DMS53 treated with DMSO at 0.1 percent for 48 hours (cell line): ENCODE measurements around the gene BCDIN3D.
"Not testable (repeated sequence)": the region's sequence is repeated elsewhere in the genome, so short reads cannot be mapped to it uniquely, and the experiment has no call there.

ENCODE experiments used
- DNase-seq: peaks from one replicate; lab custom pipeline; 2025; ENCODE audit not compliant: unreplicated experiment; lab: John Stamatoyannopoulos, UW

BCDIN3D gene

GRCh38 chr12:49877066-49877465 lies 34.2 kb upstream of the BCDIN3D start:
- no peak for DNase-seq

GRCh38 chr12:49876070-49876469 lies 33.2 kb upstream of the BCDIN3D start:
- DNase-seq, result no peak

DNA sequence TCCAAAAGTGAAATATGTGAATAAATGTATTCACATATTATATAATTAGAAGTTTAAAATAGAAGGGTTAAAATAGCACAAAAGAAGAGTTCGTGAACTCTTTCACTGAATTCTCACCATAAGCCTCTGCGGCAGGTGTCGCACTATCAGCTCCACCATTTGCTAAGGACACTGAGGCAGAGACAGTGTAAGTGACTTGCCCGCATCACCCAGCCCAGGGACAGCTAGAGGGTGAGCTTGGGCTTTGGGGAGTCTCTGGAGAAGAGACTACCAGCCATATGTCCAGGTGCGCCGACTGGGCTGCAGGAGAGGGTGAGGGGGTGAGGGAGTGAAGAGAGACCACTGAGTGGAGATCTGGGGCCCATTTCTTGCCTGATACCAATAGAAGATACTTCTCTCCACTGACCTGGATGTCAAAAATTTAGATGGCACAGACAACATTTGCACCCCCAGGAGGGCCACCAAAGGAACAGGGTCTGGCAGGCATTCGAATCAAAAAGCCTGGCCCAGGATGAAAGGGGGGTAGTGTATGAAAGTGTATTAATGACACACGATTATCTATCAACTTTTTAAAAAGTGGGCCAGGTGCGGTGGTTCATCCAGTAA lies 32.3 kb upstream of the BCDIN3D start:
- DNase-seq, result no peak

DNA sequence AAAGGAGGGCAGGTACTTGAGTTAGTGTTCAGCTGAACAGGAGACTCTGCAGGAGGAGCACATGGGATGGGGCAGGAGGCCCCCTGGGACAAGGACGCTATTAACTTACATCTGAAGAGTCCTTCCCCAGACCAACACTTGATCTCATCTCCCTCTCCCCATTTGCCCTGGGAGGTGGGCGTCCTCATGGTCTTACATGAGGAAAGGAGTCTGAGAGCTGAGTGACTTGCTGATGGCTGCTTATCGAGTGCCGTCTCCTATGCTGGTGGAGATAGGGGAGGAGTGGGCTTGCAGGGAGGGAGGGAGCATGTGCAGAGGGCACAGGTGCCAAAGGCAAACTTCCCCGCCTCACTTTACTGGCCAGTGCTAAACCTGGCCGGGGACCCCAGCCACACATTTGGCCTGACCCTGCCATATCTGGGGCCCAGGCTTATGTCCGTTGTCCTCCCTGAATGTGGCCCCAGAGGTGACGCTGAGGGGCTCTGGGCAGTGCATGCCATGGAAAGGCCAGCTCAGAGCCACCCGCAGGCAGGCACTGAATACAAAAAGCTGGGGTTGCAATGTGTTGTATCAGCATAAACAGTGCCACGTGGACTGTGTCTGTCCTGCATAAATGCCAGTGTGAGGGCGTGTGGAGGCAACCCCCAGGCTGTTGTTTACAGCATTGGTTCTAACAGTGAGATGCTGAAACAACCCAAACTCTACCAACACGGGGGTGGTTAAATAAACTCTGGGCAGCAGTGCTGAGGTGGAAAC lies 31.4 kb upstream of the BCDIN3D start:
- no peak for DNase-seq

DNA sequence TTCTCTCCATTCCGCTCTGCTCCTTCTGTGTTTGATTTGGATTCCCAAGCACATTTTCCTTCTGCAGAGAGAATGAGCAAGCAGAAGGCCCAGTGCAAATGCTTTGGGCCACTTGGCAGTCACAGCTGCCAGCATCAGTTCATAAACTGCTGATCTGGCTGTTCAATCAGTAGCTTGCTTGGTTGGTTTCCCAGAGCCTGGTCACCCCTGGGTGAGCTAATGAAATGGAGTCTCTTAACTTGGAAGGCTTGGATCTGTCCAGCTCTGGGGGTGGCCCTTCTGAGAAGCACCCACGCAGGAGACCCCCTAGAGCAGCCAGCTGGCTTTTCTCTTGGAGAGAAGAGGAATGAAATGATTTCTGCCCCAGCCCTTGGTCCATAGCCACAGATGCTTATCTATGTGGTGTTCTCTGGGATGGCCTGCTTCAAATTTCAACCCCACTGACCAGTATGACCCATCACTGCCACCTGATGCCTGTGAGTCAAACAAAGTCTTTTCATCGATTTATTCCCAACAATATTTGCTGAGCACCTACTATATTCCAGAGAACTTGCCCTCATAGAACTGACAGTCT lies 30.5 kb upstream of the BCDIN3D start:
- no peak for DNase-seq

DNA sequence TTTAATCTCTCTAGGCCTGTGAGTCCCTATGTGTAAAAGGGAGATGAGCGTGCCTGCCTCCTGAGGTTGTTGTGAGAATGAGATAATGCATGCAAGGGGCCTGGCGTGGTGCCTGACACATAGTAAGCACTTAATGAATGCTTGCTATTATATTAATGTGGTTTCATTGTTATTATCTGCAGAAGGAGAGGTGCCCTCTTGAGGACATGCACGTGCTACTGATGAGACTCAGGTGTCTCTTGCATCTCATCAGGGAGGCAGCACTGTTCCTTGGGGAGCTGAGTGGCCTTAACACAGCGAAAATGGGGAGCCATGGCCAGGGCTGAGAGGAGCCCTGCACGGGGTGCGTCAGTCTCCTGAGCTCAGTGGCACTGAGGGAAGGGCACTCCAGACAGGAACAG lies 29.9 kb upstream of the BCDIN3D start:
- no peak for DNase-seq

DNA sequence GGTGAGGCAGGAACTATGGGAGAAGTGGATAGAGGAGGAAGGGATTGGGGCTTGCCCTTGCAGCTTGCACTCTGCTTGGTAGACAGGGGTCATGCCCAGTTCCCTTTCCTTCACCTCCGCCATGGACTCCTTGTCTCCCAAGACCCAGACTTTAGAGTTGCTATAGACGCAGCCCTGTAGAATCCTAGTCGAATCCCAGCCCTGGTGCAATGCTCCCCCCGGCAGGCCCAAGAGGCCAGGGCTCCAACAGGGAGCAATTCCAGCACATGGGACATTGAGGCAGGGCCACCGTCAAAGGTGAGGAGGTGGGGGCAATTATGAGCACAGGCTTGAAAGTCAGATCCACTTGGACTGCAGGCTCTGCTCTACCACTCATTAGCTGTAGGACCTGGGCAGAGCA lies 29.5 kb upstream of the BCDIN3D start:
- no peak for DNase-seq

DNA sequence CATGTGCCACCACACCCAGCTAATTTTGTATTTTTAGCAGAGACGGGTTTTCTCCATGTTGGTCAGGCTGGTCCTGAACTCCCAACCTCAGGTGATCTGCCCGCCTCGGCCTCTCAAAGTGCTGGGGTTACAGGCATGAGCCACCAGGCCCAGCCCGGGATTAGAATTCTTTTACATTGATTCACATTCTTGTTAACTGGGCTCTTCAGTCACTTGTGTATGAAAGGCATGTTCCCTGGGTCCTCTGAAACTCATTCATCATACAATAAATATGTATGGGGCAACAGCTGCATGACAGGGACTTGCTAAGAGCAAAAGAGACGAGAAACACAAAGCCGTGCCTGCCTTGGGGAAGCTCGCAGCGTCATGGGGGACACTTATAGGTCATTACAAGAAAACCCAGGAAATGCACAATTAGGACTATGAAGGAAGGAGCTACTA lies 28.9 kb upstream of the BCDIN3D start:
- DNase-seq, result not testable (repeated sequence)

GRCh38 chr12:49871263-49871561 lies 28.3 kb upstream of the BCDIN3D start:
- DNase-seq, result no peak

- DNase-seq, result no peak
Observed at GRCh38 chr12:49870501-49871262, 27.8 kb upstream of the BCDIN3D start.

GRCh38 chr12:49869816-49870500 lies 27.1 kb upstream of the BCDIN3D start:
- no peak for DNase-seq

GRCh38 chr12:49868952-49869815 lies 26.3 kb upstream of the BCDIN3D start:
- DNase-seq, result no peak

- DNase-seq, result no peak
Observed at GRCh38 chr12:49868449-49868848, 25.5 kb upstream of the BCDIN3D start.

DNA sequence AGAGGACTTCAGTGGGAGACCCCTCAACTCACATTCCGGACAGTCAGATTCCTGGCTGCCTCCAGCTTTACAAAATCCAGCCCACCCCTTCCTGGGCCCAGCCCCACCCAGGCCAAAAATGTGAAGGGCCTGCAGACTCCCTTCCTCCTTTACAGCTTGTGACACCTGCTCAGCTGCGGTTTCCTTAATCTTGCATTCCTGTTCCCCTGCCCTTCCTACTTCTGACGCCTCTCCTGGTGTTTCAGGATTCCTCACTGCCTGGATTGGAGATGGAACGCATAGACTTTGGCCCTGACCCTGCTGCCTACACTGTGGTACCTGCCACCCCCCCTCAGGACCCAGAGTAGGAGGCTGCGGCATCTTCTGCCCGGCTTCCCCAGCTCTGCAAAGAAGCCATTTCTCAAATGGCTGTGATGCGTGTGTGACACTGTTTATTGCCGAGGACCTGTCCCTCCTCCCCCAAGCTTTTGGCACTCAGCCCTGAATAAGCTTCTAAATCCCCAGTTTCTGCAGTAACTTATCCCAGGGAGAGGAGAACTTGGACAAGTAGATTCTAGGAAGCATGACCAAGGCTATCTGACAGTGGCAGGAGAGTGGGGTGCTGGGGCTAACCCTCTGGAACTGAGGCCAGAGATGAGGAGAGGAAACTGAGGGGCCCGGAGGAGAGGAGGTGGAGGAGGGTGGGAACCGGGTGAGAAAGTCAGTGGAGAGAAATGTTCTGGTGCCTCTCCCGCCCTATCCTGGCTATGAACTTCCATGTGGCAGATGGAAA lies 24.9 kb upstream of the BCDIN3D start:
- DNase-seq, result no peak

- DNase-seq, result no peak
Observed at GRCh38 chr12:49866859-49867569, 24.1 kb upstream of the BCDIN3D start.

DNA sequence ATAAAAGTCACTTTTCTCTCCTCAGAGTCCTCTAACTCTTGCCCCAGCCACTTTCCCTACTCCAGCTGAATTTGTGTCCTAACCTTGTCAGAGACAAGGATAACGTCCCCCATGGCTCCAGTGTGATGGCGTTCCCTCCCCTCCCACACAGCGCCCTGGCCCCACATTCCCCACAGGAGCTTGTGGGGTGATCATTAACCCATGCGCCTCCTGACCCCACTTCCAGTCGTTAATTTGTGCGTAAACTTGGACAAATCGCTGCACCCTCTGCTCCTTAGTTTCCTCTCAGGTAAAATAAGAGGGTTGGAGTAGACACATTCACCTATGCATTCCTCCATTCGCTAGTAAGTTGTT lies 22.9 kb upstream of the BCDIN3D start:
- DNase-seq, result no peak

- no peak for DNase-seq
Observed at GRCh38 chr12:49865109-49865781, 22.3 kb upstream of the BCDIN3D start.

DNA sequence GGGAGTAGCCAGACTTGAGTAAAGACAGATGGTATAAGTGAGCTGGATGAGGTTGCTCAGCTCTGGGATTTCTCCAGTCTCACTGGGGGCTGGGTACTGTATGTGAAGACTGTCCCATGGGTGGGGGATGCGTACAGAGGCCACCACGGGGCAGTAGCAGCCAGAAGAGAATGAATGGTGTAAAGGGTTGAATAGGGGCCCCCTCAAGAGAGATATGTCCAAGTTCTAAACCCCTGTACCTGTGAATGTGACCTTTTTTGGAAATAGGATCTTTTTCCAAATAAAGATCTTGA lies 21.8 kb upstream of the BCDIN3D start:
- no peak for DNase-seq
